Stimulated activated CD4-positive, alpha-beta T cell treated with anti-CD3 and anti-CD28 coated beads, Interleukin-1b, Interleukin-23, amount 100 ng/mL, for 24 hours (primary cell): ENCODE results near the gene BMPR1B.
"Not testable (repeated sequence)": the region's sequence is repeated elsewhere in the genome, so short reads cannot be mapped to it uniquely, and the experiment has no call there.

Experiments
- DNase-seq, 4 experiments: peaks; one replicate each; pipeline ENCODE4 v3.0.0-alpha.2; 2020; ENCODE audit warnings: low read depth in 4 of 4, low spot score in 1 of 4

The BMPR1B gene

GRCh38 chr4:95129031-95129430, 371.3 kb downstream of the BMPR1B start:
- no peak for DNase-seq

GRCh38 chr4:95129821-95130311, 372.1 kb downstream of the BMPR1B start:
- no peak for DNase-seq

DNA sequence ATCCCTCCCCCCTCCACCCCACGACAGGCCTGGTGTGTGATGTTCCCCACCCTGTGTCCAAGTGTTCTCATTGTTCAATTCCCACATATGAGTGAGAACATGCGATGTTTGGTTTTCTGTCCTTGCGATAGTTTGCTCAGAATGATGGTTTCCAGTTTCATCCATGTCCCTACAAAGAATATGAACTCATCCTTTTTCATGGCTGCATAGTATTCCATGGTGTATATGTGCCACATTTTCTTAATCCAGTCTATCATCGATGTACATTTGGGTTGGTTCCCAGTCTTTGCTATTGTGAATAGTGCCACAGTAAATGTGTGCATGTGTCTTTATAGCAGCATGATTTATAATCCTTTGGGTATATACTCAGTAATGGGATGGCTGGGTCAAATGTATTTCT, 376.3 kb downstream of the BMPR1B start:
- DNase-seq: not testable (repeated sequence)

DNA sequence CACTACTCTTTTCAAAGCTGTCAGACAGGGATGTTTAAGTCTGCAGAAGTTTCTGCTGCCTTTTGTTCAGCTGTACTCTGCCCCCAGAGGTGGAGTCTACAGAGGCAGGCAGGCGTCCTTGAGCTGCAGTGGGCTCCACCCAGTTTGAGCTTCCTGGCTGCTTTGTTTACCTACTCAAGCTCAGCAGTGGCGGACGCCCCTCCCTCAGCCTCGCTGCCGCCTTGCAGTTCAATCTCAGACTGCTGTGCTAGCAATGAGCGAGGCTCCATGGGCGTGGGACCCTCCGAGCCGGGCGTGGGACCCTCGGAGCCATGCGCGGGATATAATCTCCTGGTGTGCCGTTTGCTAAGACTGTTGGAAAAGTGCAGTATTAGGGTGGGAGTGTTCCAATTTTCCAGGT, 381.7 kb downstream of the BMPR1B start:
- not testable (repeated sequence) for DNase-seq

DNA sequence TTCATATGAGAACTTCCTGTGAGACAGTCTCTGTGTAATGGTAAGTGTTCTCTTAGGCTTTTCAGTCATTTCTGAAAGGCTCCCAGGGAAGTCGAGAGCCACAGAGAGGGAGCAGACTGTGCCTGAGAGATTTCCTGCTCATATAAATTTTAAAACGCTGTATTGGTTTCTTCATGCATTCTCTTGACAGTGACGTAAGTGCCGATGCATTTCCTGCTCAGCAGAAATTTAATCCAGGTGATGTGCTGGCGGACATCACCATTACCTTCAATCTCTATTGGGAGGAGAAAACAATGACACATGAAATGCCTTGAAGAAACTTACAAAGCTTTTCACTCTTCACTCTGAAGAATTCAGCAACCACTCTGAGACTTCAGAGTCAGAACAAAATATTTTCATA, 383.6 kb downstream of the BMPR1B start:
- no peak for DNase-seq

GRCh38 chr4:95142932-95143331, 385.2 kb downstream of the BMPR1B start:
- DNase-seq: no peak

GRCh38 chr4:95151255-95151654, 393.5 kb downstream of the BMPR1B start:
- DNase-seq: no peak

GRCh38 chr4:95153182-95153581, 395.4 kb downstream of the BMPR1B start:
- no peak for DNase-seq

DNA sequence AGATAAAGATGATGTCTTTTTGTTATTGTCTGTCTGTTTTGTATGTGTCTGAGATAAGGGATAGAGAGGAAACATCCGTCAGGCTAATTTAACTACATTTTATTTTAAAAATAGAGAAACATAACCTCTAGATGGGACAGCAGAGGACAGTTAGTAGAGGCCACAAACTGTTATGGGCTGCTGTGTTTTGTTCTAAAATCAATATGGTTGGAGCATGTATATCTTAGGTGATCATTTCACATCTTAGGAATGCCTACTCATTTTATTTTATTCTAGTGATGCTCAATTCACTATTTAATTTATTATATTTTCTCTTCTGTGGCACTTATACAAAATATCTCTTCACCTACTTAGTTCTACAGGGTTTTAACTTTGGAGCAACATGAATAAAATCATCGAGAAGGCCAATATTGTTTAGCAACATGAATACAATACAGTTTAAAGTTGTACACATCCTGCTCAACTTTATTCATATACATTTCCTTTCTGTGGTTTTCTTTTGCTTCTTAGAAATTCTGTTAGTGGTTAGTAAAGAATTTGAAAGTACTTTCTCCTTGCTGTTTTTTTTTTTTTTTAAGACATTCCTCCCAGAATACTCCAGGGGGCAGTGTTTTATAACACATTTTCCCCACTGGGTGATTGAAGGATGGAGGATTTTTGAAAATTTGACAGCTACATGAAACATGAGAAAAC, 398.1 kb downstream of the BMPR1B start:
- no peak for DNase-seq

GRCh38 chr4:95156452-95156765, 398.7 kb downstream of the BMPR1B start:
- no peak for DNase-seq

DNA sequence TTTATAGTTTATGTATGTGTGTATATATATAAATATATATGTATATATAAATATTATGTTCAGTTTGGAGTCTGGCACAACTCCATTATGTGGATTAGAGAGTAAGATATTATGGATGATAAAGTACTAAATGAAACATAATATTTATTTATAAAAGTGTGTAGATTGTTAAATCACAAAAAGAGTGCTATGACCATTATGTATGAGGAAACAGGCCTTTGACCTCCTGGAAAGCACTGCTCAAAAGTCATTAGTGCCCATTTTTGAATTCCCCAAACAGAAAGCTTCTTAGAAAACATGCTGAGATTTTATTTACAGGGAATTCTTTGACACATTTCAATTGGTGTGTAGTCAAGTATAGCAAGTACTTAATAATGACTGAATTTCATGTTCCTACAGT, 399.8 kb downstream of the BMPR1B start:
- DNase-seq: no peak

DNA sequence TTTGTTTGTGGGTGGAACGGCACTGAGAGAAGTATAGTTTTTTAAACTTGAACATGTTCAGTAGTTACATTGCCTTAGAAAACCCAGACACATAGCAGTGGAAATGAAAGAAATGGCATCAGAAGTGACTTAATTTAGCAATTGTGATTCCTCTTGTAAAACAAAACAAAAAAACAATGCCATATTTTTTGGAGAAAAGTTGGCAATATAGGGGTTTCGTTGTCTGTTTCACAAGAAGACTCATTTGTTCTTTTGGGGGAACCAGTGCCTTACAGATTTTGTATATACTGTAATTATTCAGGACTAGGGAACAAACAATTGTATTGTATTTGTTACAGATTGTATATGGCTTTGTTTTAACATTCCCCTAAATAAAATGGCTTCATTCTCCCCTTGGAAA, 400.3 kb downstream of the BMPR1B start:
- DNase-seq: no peak

- DNase-seq: no peak
Observed at GRCh38 chr4:95158626-95159025, 400.9 kb downstream of the BMPR1B start.

- DNase-seq: no peak
Observed at GRCh38 chr4:95159384-95159783, 401.6 kb downstream of the BMPR1B start.

DNA sequence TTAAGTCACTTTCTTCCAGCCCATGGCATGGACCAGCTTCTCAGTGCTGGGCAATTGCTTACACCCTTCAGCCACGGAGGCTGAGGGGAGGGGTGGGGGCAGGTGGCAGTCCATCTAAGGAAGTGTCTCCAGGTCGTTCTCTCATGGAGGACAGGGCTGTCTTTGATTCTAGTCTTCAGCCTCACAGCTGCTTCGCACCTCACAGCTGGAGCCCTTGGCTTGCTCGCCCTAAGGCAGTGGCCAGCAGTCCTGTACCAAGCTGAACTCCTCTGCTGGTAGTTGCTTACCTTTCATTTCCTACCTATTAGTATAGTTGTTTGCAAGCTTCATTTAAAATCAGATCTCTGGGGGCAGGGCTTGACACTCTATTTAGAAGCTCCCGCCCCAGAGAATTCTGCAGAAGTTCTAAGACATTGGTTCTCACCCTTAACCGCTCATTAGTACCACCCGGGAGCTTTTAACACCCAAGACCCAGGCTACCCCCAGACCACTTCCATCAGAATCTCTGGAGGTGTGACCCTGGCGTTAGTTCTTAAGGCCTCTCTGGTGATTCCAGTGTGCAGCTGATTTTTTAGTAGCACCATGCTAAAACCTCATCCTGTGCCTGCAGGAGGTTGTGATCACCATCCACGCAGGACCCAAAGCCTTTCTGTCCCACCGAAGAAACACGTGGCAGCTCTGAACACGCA, 404.2 kb downstream of the BMPR1B start:
- no peak for DNase-seq

- no peak for DNase-seq
Observed at GRCh38 chr4:95162867-95163266, 405.1 kb downstream of the BMPR1B start.

DNA sequence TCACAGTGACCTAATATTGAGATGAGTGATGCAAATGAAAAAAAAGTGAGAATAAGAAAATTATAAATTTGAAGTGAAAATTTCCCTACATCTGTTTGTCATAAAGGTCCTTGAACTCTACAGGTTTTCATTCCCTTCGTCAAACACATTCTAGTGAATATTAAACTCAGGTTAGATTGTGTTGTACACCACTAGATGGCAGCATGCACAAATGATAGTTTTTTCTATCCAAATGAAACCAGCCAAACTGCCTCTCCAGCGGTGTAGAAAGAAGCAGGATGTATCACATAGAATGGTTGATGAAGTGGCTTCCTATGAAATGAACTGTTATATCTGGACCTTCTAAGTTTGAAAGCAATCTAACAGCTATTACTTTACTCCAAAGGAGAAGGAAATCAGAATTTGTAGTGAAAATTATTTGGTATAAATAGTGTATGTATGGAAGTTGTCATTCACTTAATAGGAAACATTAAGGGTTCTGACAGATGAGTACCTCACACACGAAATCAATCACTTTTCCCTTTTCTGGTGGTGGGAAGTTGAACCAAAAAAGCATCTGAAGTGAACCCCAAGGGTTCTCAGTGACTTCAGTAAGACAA, 408.3 kb downstream of the BMPR1B start:
- DNase-seq: peak in 1 of 4 experiments; percentile 6

DNA sequence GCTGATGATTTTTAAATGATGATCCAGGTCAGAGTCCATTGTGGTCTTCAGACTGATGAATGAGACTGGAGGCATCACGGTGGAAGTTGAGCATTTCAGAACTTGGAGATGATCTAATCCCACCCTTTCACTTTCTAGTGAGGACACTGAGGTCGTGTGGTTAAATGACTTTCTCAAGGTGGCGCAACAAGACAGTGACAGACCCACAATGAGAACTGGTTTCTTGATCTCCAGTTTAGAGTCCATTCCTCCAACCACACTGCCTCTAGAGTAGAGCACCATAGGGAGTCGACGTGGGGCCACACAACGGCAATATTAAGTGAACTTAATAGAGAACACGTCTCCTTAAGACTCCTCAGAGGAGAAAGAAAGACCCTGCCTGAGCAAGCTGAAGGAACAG, 410.1 kb downstream of the BMPR1B start:
- no peak for DNase-seq

DNA sequence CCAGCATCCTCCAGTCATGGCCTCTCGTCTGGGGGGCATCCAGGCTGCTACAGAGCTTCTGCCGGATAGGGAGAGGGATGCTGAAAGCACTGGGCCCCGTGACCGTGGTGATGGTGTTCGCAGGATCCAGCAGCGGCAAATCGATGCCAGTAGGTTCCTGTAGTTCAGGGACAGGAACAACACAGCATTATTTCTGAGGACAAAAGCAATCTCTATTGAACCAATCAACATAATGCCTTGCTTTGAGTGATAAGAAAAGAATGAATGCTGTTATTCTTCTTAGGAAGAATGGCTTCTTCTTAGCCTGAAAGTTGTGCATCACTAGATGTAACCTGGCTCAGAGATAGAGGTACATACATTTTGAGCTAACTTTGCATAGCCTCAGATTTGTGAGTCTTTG, 412.4 kb downstream of the BMPR1B start:
- DNase-seq: no peak

- DNase-seq: not testable (repeated sequence)
Observed at GRCh38 chr4:95171377-95171776, 413.6 kb downstream of the BMPR1B start.

DNA sequence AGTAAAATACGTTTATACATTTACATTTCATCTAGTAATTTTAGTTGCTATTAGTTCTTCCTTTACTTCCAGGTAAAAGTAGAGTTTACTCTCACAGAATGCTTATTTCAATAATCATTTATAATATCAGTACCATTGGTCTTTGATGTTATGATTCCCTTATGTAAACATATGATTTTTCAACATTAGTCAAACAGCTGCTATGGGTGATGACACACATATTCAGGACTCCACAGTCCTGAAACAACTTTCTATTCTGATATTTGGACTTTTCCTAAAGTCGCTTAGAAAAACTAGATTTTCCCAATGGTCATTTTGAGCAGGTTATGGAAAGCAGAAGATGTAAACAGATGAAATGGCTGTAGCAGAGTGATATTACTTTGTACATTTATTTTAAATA, 421.2 kb downstream of the BMPR1B start:
- DNase-seq: no peak

- no peak for DNase-seq
Observed at GRCh38 chr4:95180531-95181242, 422.9 kb downstream of the BMPR1B start.
